HG03342 (cell line): Measurements from ENCODE around the gene HSFX4.
"Not testable (repeated sequence)": the region's sequence is repeated elsewhere in the genome, so short reads cannot be mapped to it uniquely, and the experiment has no call there.

Experiments
- ATAC-seq: cut with Tn5 transposase; IDR thresholded peaks from one replicate; pipeline ENCODE4 v1.9.1; 2021; ENCODE audit warnings: mild to moderate bottlenecking, moderate library complexity; ENCODE audit not compliant: unreplicated experiment

Gene HSFX4

GRCh38 chrX:149929400-149929799 is at the start of gene HSFX4:
TSS of gene HSFX4 (plus strand) at chrX:149929573. CDS start at chrX:149929645, 72 bp downstream.
- ATAC-seq = not testable (repeated sequence)

- no peak for ATAC-seq
These were observed 48.2 kb upstream of the HSFX4 start, which contains the start of gene MAGEA8 for GRCh38 chrX:149881081-149881711. TSS of gene MAGEA8 (plus strand) at chrX:149881183. CDS start at chrX:149884273, 3,090 bp downstream.

- ATAC-seq = not testable (repeated sequence)
These were observed 38.5 kb upstream of the HSFX4 start for GRCh38 chrX:149890828-149891227.

GRCh38 chrX:149898554-149898953 is 30.8 kb upstream of the HSFX4 start:
- no peak for ATAC-seq

GRCh38 chrX:149903889-149904748 is 25.3 kb upstream of the HSFX4 start:
- ATAC-seq = peak; percentile 67

GRCh38 chrX:149908308-149908707 is 21.1 kb upstream of the HSFX4 start:
- ATAC-seq = peak; percentile 57

GRCh38 chrX:149908727-149909126 is 20.6 kb upstream of the HSFX4 start:
- no peak for ATAC-seq

GRCh38 chrX:149909324-149910177 is 19.8 kb upstream of the HSFX4 start:
- peak; percentile 41 for ATAC-seq

- ATAC-seq = peak; percentile 31
These were observed 19.1 kb upstream of the HSFX4 start for GRCh38 chrX:149910178-149910695.

- ATAC-seq = peak; percentile 78
These were observed 12.5 kb upstream of the HSFX4 start for GRCh38 chrX:149916745-149917392.

- ATAC-seq = not testable (repeated sequence)
These were observed 5.5 kb upstream of the HSFX4 start for GRCh38 chrX:149923836-149924235.

- ATAC-seq = not testable (repeated sequence)
These were observed 4.9 kb upstream of the HSFX4 start for GRCh38 chrX:149924434-149924833.

- ATAC-seq = not testable (repeated sequence)
These were observed 2.0 kb upstream of the HSFX4 start for GRCh38 chrX:149927245-149927963.

- not testable (repeated sequence) for ATAC-seq
These were observed 1.5 kb upstream of the HSFX4 start for GRCh38 chrX:149927964-149928258.

GRCh38 chrX:149928635-149929034 is 738 bp upstream of the HSFX4 start:
- not testable (repeated sequence) for ATAC-seq

GRCh38 chrX:149931355-149931754 is 2.0 kb downstream of the HSFX4 start:
- not testable (repeated sequence) for ATAC-seq

GRCh38 chrX:149932150-149932549 is 2.8 kb downstream of the HSFX4 start:
- ATAC-seq = not testable (repeated sequence)

GRCh38 chrX:149932970-149933369 is 3.6 kb downstream of the HSFX4 start:
- not testable (repeated sequence) for ATAC-seq

- ATAC-seq = not testable (repeated sequence)
These were observed 4.2 kb downstream of the HSFX4 start for GRCh38 chrX:149933547-149933946.

- ATAC-seq = not testable (repeated sequence)
These were observed 8.0 kb downstream of the HSFX4 start for GRCh38 chrX:149937328-149937727.
